ENCODE data around the gene SENP8.
A peak's percentile ranks its signal among the peaks of the same experiment; 100 is the strongest.
"Not testable (repeated sequence)": the region's sequence is repeated elsewhere in the genome, so short reads cannot be mapped to it uniquely, and the experiment has no call there.

Gene SENP8
- 1.8 to 4.1 reads per million in 2 experiments for total RNA-seq

- peak; percentile 99 for DNase-seq (ENCODE audit: low read depth)
Measured at GRCh38 chr15:72118017-72118978, at the start of gene SENP8, which contains the start of gene MYO9A. SENP8 (plus strand) TSS chr15:72118403; CDS start chr15:72139624, 21,221 bp downstream. MYO9A (minus strand) TSS chr15:72118150; CDS start chr15:72046563, 71,587 bp downstream.

GRCh38 chr15:72068856-72069255, 49.3 kb upstream of the SENP8 start:
- no peak for DNase-seq (ENCODE audit: low read depth)

- DNase-seq (ENCODE audit: low read depth): no peak
Measured at GRCh38 chr15:72070817-72071447, 47.3 kb upstream of the SENP8 start.

- DNase-seq (ENCODE audit: low read depth): not testable (repeated sequence)
Measured at GRCh38 chr15:72071448-72071825, 46.8 kb upstream of the SENP8 start.

GRCh38 chr15:72074335-72075060, 43.7 kb upstream of the SENP8 start:
- no peak for DNase-seq (ENCODE audit: low read depth)

- no peak for DNase-seq (ENCODE audit: low read depth)
Measured at GRCh38 chr15:72077950-72078349, 40.3 kb upstream of the SENP8 start.

GRCh38 chr15:72078887-72079286, 39.3 kb upstream of the SENP8 start:
- DNase-seq (ENCODE audit: low read depth): no peak

- DNase-seq (ENCODE audit: low read depth): no peak
Measured at GRCh38 chr15:72082176-72082575, 36.0 kb upstream of the SENP8 start.

- no peak for DNase-seq (ENCODE audit: low read depth)
Measured at GRCh38 chr15:72086010-72086697, 32.0 kb upstream of the SENP8 start.

GRCh38 chr15:72086920-72087648, 31.1 kb upstream of the SENP8 start:
- DNase-seq (ENCODE audit: low read depth): no peak

GRCh38 chr15:72092006-72092405, 26.2 kb upstream of the SENP8 start:
- DNase-seq (ENCODE audit: low read depth): no peak

- no peak for DNase-seq (ENCODE audit: low read depth)
Measured at GRCh38 chr15:72092691-72093090, 25.5 kb upstream of the SENP8 start.

GRCh38 chr15:72096796-72097195, 21.4 kb upstream of the SENP8 start:
- DNase-seq (ENCODE audit: low read depth): no peak

- no peak for DNase-seq (ENCODE audit: low read depth)
Measured at GRCh38 chr15:72098040-72098439, 20.2 kb upstream of the SENP8 start.

- DNase-seq (ENCODE audit: low read depth): no peak
Measured at GRCh38 chr15:72099155-72099554, 19.0 kb upstream of the SENP8 start.

GRCh38 chr15:72100551-72100950, 17.7 kb upstream of the SENP8 start:
- not testable (repeated sequence) for DNase-seq (ENCODE audit: low read depth)

GRCh38 chr15:72105111-72105510, 13.1 kb upstream of the SENP8 start:
- DNase-seq (ENCODE audit: low read depth): no peak

- no peak for DNase-seq (ENCODE audit: low read depth)
Measured at GRCh38 chr15:72106068-72106467, 12.1 kb upstream of the SENP8 start.

- DNase-seq (ENCODE audit: low read depth): no peak
Measured at GRCh38 chr15:72110355-72110754, 7.8 kb upstream of the SENP8 start.

- no peak for DNase-seq (ENCODE audit: low read depth)
Measured at GRCh38 chr15:72112116-72112515, 6.1 kb upstream of the SENP8 start.

GRCh38 chr15:72112805-72113204, 5.4 kb upstream of the SENP8 start:
- DNase-seq (ENCODE audit: low read depth): no peak
